GM19240 (cell line): ENCODE data around the gene LAP3.

ENCODE experiments used
- DNase-seq: peaks from one replicate; pipeline ENCODE4 v3.0.0; 2011; ENCODE audit warnings: low spot score; ENCODE audit not compliant: insufficient read length

Gene LAP3

DNA sequence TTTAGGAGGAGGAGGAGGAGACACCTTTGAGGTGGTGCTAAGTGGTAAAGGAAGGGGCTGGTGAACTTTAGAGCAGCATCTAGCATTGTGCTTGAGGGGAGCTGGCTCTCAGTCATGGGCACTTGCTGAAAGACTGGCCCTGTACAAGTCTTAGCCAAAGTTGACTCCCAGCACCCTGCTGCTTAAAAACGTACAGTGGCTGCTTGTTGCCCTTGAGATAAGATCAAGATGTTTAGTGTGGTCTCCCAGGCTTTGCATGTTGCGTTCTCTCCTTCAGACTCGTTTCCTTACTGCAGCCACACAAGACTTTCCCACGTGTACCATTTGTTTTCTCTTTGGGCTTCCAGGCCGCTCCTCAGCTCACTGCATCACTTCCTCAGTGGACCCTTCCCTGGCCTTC lies 39.3 kb downstream of the LAP3 start:
- DNase-seq: no peak

DNA sequence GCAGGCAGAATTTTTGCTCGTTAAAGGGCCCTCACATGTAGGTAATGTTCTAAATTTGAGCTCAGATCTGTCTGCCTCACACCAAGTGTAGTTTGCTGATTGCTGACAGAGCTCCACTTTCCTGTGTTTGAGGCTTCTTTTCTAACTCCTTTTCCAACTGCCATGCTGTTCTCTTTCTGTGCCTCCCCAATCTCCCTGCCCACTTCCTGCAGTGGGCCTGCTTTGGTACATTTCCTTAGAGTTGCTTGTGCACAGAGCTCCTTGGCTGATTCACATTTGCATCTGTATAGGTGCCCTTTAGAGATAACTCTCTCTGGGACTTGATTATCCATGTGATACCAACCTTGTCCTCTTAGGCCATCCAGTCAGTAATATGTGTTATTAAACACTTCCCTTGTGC lies 41.9 kb downstream of the LAP3 start:
- no peak for DNase-seq

DNA sequence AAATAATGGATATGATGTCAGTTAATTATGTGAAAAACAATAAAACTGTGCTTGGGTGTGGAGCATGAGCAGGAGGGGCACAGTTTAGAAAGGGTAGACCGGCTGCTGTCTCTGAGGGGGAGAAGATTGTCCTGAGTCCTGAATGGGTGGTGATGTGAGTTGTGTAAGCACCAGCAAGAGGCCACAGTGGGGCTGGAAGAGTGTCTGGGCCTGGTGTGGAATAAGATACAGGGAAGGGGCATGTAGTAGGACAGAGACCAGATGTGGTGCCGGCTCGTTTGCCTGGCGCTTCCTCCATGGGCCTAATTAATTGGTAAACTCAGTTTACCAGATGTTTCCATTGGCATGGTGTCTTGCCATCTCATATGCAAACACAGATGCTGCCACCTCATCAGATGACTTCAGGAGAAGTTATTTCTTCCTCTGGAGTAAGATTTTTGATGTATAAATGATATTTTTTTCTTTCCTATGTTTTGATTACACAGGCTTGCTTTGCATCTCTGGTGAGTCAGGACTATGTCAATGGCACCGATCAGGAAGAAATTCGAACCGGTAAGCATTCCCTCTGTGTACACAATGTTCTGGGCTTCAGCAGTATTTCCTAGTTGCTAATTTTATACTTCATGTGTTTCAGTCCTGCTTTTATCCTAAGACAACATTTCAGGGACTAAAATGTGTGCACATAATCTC lies 42.6 kb downstream of the LAP3 start:
- no peak for DNase-seq

DNA sequence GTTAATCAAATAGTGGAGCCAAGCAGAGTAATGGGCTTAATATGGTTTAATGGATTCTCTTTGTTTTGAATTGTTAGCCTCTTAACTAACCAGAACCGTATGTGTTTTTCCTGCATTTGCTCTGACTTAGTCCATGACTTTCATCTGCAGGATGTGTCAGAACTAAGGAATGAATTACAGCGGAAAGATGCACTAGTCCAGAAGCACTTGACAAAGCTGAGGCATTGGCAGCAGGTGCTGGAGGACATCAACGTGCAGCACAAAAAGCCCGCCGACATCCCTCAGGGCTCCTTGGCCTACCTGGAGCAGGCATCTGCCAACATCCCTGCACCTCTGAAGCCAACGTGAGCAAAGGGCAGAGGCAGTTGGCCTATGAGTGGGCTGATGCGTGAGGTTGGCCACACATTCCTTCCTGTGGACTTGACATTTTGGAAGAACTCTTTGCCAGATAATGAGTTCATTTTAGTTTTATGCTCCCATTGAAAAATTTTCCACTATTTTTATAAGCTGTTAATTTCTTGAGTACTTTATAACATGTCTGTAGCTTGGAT lies 46.5 kb downstream of the LAP3 start:
- DNase-seq: no peak

- no peak for DNase-seq
These were observed 47.8 kb downstream of the LAP3 start for GRCh38 chr4:17624821-17625220.

- DNase-seq: no peak
These were observed 53.2 kb downstream of the LAP3 start for GRCh38 chr4:17630228-17630627.

DNA sequence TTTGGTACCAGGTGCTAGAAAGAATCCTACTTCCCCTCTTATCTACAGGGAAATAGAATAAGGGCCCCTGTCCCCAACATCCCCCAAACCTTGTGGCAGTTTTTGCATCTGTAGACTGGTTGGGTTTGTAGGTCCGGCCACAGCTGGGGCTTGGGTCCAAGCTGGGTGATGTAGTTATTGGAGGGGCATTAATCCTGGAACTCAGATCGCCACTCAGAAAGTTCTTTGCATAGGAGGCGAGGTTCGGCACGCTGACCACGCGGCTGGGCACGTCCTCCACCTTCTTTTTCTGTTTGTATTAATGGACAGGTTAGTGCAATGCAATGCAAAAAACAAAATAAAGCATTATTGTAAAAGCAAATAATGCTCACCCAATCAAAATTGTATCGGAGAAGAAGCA lies 56.6 kb downstream of the LAP3 start:
- DNase-seq: no peak

GRCh38 chr4:17635056-17635455 lies 58.1 kb downstream of the LAP3 start:
- no peak for DNase-seq

DNA sequence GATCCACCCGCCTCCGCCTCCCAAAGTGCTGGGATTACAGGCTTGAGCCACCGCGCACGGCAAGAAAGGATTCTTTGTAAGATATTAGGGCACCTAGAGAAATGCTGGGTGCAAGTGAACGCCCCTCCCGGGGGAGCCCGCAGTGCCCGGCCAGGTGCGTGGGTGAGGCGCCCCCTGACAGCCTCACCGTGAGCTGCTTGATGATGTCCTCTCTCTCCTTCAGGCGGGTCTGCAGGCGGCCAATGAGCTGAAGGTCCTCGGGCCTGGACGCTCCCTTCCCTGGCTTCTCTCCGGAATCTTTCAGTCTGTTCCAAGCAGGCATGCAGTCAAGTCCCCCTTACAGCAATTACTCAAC lies 59.3 kb downstream of the LAP3 start:
- no peak for DNase-seq

DNA sequence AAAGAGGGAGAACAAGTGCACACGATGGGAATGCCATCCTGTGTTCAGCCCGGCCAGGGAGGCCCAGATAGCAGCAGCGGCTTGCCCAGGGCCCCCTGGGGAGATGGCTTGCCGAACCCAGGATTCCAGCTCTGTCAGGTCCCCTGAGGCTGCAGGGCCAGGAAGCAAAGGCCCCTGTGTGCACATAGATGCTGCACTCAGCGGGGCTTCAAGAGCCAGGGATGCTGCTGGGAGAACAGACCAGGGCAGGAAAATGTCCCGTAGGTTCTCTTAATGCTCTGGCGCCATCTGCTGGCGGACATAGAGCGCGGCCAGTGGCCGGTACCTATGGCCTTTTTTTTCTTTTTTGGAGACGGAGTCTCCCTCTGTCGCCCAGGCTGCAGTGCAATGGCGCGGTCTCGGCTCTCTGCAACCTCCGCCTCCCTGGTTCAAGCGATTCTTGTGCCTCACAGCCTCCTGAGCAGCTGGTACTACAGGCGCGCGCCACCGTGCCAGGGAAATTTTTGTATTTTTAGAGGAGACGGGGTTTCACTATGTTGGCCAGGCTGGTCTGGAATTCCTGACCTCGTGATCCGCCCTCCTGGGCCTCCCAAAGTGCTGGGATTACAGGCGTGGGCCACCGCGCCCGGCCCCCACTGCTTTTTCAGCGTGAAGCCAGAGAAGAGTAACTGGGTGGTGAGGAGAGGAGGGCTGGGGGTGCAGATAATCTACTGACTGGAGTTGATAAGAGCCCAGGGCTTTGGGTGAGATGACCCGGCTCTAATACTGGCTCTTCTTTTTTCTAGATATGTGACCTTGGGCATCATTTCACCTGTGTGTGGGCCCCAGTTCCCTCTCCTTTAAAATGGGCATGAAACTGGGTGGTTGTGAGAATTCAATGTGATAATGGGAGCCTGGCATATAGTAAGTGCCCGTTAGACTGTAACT lies 60.0 kb downstream of the LAP3 start:
- DNase-seq: peak; percentile 43

DNA sequence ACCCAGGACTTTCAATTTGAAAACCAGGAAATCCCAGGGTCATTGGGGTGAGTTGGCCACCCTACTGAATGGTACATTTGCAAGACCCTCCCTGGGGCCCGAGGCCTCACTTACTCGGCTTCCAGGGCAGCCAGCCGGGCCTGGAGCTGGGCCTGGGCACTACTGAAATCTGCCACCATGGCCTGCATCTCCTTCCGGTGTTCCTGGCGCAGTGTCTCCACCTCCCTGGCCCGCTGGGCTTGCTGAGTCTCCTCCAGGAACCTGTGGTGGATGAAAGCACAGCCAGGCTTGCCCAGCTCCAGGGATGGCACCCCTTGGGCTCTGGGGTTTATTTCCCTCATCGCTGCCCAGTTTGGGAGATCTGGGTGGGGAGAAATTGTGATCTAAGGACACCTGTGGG lies 62.1 kb downstream of the LAP3 start:
- DNase-seq: no peak

DNA sequence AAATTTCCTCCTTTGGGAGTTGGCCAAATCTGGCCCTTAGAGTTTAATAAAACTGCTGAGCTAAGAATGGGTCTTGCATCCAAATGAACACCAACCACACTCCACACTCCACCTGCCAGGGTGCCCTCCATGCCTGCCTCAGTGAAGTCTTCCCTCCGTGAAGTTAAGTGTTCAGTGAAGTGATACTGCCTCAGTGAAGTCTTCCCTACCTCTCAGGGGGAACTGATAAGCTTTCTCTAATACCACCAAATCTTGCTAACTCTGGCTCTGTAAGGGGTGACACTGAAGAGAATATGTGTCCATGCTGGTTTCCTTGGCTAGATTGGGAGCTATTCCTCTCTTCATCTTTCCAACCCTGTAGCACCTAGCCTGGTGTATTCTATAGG lies 65.4 kb downstream of the LAP3 start:
- no peak for DNase-seq

GRCh38 chr4:17646693-17647092 lies 69.7 kb downstream of the LAP3 start:
- no peak for DNase-seq

- no peak for DNase-seq
These were observed 70.3 kb downstream of the LAP3 start for GRCh38 chr4:17647176-17647806.

- no peak for DNase-seq
These were observed 70.9 kb downstream of the LAP3 start for GRCh38 chr4:17647927-17648326.

DNA sequence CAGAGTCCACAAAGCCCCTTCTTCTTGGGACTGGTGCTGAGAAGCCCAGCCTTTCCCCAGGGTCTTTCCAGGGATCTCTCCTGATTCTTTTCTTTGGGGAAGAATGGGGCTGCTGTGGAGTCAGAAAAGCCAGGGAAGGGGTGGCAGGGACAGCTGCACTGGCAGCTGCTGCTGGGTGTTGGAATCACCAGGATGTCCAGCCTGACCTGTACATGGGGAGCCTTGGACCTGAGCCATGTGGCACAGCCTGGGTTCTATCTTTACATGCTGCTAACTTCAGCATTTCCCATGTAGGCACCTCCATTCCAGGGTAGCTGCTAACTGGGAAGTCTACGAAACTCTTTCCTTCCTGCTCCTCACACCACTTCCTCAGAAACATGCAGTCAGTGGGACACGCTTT lies 73.4 kb downstream of the LAP3 start:
- DNase-seq: no peak

DNA sequence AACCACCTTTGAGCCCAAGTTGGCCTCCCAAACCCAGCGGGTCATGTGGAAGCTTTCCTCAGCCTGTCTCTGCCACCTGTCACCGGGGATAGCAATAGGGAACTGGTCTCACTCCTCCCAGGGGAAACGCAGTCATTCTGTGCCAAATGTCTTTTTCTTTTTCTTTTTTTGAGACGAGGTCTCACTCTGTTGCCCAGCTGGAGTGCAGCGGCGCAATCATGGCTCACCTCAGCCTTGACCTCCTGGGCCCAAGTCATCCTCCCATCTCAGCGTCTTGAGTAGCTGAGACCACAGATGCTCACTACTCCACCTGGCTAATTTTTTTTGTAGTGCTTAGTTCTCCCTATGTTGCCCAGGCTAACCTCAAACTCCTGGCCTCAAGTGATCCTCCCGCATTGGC lies 77.7 kb downstream of the LAP3 start:
- no peak for DNase-seq

DNA sequence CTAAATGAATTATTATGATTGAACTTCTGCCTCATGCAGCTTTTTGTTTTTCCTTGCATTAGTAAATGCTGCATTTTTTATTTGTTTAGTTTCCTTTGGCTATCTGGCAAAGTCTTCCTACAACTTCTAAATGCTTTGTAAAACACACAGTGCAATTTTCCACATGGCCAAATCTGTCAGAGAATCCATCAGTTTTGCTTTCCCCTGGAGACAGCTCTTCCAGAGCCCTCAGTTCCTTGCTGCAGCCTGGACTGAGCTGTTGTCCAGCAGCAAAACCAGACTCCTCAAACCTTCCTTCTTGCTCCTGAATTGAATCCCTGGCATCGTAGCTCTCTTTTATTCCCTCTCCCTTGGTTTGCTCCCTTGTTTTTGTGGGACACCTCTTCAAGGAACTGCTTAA lies 80.1 kb downstream of the LAP3 start:
- DNase-seq: no peak
